ENCODE data around the gene ZNF511. TPM values are rescaled to one million over a fixed set of nuclear protein-coding genes. Genes with fewer than 3 reads are reported as not detected.
A peak's percentile ranks its signal among the peaks of the same experiment; 100 is the strongest.

Gene ZNF511
- total RNA-seq, 4 donors from 2014 or later, result 15.5 to 24.4 (median 17.3) TPM

GRCh38 chr10:133299224-133299623 lies 9.5 kb upstream of the ZNF511 start:
- Histone ChIP-seq H3K4me3 (no peak overlapping the region), H3K36me3 (peaks cover 85% of the 10 kb centered on the region), H3K9me3 (no peaks in the 10 kb centered on the region), H3K4me1 (no peaks in the 10 kb centered on the region), H3K27ac (no peak overlapping the region), H3K27me3 (no peaks in the 10 kb centered on the region)
- WGBS, result 100% methylated on average over 1 of the region's 10 CpGs
- TF ChIP-seq, protein P1, sequence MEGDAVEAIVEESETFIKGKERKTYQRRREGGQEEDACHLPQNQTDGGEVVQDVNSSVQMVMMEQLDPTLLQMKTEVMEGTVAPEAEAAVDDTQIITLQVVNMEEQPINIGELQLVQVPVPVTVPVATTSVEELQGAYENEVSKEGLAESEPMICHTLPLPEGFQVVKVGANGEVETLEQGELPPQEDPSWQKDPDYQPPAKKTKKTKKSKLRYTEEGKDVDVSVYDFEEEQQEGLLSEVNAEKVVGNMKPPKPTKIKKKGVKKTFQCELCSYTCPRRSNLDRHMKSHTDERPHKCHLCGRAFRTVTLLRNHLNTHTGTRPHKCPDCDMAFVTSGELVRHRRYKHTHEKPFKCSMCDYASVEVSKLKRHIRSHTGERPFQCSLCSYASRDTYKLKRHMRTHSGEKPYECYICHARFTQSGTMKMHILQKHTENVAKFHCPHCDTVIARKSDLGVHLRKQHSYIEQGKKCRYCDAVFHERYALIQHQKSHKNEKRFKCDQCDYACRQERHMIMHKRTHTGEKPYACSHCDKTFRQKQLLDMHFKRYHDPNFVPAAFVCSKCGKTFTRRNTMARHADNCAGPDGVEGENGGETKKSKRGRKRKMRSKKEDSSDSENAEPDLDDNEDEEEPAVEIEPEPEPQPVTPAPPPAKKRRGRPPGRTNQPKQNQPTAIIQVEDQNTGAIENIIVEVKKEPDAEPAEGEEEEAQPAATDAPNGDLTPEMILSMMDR (IDR thresholded peaks at IDR 0.05), result no peak
- TF ChIP-seq POLR2A (IDR thresholded peaks at IDR 0.05), result no peak
- no peak for TF ChIP-seq POLR2AphosphoS5 (IDR thresholded peaks at IDR 0.05)
- TF ChIP-seq EP300 (IDR thresholded peaks at IDR 0.05), result no peak
- no peak for DNase-seq (ENCODE audit: low spot score in 2 of 2)

GRCh38 chr10:133299738-133300137 lies 9.0 kb upstream of the ZNF511 start:
- Histone ChIP-seq H3K36me3 (peaks cover 79% of the 10 kb centered on the region), H3K27me3 (no peaks in the 10 kb centered on the region), H3K9me3 (no peaks in the 10 kb centered on the region), H3K4me1 (no peaks in the 10 kb centered on the region), H3K27ac (no peak overlapping the region), H3K4me3 (no peak overlapping the region)
- 97% methylated on average over 14 of the region's 14 CpGs for WGBS
- no peak for DNase-seq (ENCODE audit: low spot score in 2 of 2)
- TF ChIP-seq POLR2AphosphoS5 (IDR thresholded peaks at IDR 0.05) (no peak), POLR2A (IDR thresholded peaks at IDR 0.05) (no peak), EP300 (IDR thresholded peaks at IDR 0.05) (no peak)

- TF ChIP-seq, protein P1 (IDR thresholded peaks at IDR 0.05), result no peak
- no peak for TF ChIP-seq EP300 (IDR thresholded peaks at IDR 0.05)
- TF ChIP-seq POLR2A (IDR thresholded peaks at IDR 0.05), result no peak
- TF ChIP-seq POLR2AphosphoS5 (IDR thresholded peaks at IDR 0.05), result no peak
- no peak for DNase-seq (ENCODE audit: low spot score in 2 of 2)
- H3K36me3 ChIP-seq, result peaks cover 54% of the 10 kb centered on the region
- no peaks in the 10 kb centered on the region for H3K27me3 ChIP-seq
- H3K9me3 ChIP-seq, result no peaks in the 10 kb centered on the region
- H3K4me3 ChIP-seq, result no peak overlapping the region
- H3K27ac ChIP-seq, result no peak overlapping the region
- WGBS, result 100% methylated on average over 6 of the region's 14 CpGs
- peaks cover 19% of the 10 kb centered on the region for H3K4me1 ChIP-seq
These were observed 6.5 kb upstream of the ZNF511 start for GRCh38 chr10:133302230-133302629.

DNA sequence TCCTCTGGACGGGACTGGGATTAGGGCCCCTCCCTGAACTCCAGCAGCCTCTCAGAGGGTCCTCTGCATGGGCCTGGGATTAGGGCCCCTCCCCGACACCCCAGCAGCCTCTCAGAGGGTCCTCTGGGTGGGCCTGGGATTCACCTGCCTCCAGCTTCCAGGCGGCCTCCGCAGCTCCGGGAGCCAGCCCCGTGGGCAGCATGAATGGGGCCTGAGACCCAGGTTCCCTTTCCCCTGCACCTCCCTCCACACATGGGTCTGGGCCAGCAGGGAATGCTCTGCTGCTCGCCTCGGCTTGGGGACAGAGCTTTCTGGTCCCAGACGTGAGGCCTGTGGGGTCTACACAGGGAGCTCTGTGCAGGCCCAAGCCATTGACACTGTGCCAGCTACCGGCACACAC lies 5.5 kb upstream of the ZNF511 start:
- 80% methylated on average over 5 of the region's 10 CpGs for WGBS
- Histone ChIP-seq H3K9me3 (no peaks in the 10 kb centered on the region), H3K27ac (no peak overlapping the region), H3K4me1 (peaks cover 27% of the 10 kb centered on the region), H3K27me3 (no peaks in the 10 kb centered on the region), H3K4me3 (no peak overlapping the region), H3K36me3 (peaks cover 45% of the 10 kb centered on the region)
- no peak for TF ChIP-seq POLR2A (IDR thresholded peaks at IDR 0.05)
- TF ChIP-seq POLR2AphosphoS5 (IDR thresholded peaks at IDR 0.05), result no peak
- TF ChIP-seq EP300 (IDR thresholded peaks at IDR 0.05), result no peak
- TF ChIP-seq, protein P1 (IDR thresholded peaks at IDR 0.05), result no peak
- no peak for DNase-seq (ENCODE audit: low spot score in 2 of 2)

GRCh38 chr10:133306097-133306476 lies 2.6 kb upstream of the ZNF511 start:
- WGBS, result 81% methylated on average over 5 of the region's 5 CpGs
- H3K4me3 ChIP-seq, result no peak overlapping the region
- H3K36me3 ChIP-seq, result peaks cover 30% of the 10 kb centered on the region
- H3K4me1 ChIP-seq, result peaks cover 35% of the 10 kb centered on the region
- no peaks in the 10 kb centered on the region for H3K27me3 ChIP-seq
- no peaks in the 10 kb centered on the region for H3K9me3 ChIP-seq
- no peak for TF ChIP-seq EP300 (IDR thresholded peaks at IDR 0.05)
- no peak for TF ChIP-seq POLR2AphosphoS5 (IDR thresholded peaks at IDR 0.05)
- no peak for DNase-seq (ENCODE audit: low spot score in 2 of 2)
- peak overlapping the region; percentile 60 for H3K27ac ChIP-seq

GRCh38 chr10:133306941-133307379 lies 1.8 kb upstream of the ZNF511 start:
- TF ChIP-seq, protein P1 (IDR thresholded peaks at IDR 0.05), result no peak
- no peak for TF ChIP-seq POLR2AphosphoS5 (IDR thresholded peaks at IDR 0.05)
- TF ChIP-seq EP300 (IDR thresholded peaks at IDR 0.05), result no peak
- no peak for TF ChIP-seq POLR2A (IDR thresholded peaks at IDR 0.05)
- WGBS, result 80% methylated on average over 12 of the region's 17 CpGs
- Histone ChIP-seq H3K27me3 (no peaks in the 10 kb centered on the region), H3K9me3 (no peaks in the 10 kb centered on the region), H3K27ac (no peak overlapping the region), H3K4me3 (peak overlapping the region; percentile 100), H3K4me1 (peaks cover 35% of the 10 kb centered on the region), H3K36me3 (peaks cover 35% of the 10 kb centered on the region)
- no peak for DNase-seq (ENCODE audit: low spot score in 2 of 2)

All from suprapubic skin (tissue), 4 donors.